HL-60 (cell line): ENCODE measurements around the gene VAV2.

Experiments used
- DNase-seq, 2 experiments: peaks; one replicate each; pipeline ENCODE4 v3.0.0-alpha.2; 2010 to 2020; ENCODE audit warnings: low read depth in 1 of 2, low spot score in 1 of 2
- H3K27ac ChIP-seq: fragments of 250-450 bp; sonication (Bioruptor Pico); replicated peaks from 2 replicates; pipeline ENCODE4 v1.5.1; 2020; ENCODE audit warnings: mild to moderate bottlenecking, moderate library complexity
- H3K27me3 ChIP-seq: fragments of 250-450 bp; sonication (Bioruptor Pico); 2 replicates; pipeline ENCODE4 v1.5.1; 2021; ENCODE audit warnings: mild to moderate bottlenecking, moderate library complexity; ENCODE audit not compliant: insufficient read depth, poor library complexity, severe bottlenecking
- H3K4me3 ChIP-seq: replicated peaks from 2 replicates; pipeline ENCODE4 v1.5.1; 2011; ENCODE audit warnings: mild to moderate bottlenecking, control low read depth, low read length; ENCODE audit not compliant: insufficient read depth
- CTCF ChIP-seq: IDR thresholded peaks from one replicate; pipeline ENCODE4 v1.5.1; 2011; ENCODE audit warnings: low read length, control low read depth, inconsistent platforms; ENCODE audit not compliant: insufficient read depth
- GABPA ChIP-seq: IDR thresholded peaks from 2 replicates; pipeline ENCODE4 v1.6.1; 2012; ENCODE audit warnings: low read depth
- POLR2AphosphoS5 ChIP-seq: IDR thresholded peaks from 2 replicates; pipeline ENCODE4 v1.6.1; 2012; ENCODE audit warnings: low read depth
- REST ChIP-seq: IDR thresholded peaks from 2 replicates; pipeline ENCODE4 v1.6.1; 2012; ENCODE audit warnings: low read depth; ENCODE audit not compliant: insufficient replicate concordance
- SPI1 ChIP-seq: IDR thresholded peaks from 2 replicates; pipeline ENCODE4 v1.6.1; 2012; ENCODE audit warnings: low read depth, mild to moderate bottlenecking, borderline replicate concordance

VAV2 gene

GRCh38 chr9:133971121-133971951 is 20.8 kb downstream of the VAV2 start:
- TF ChIP-seq GABPA (no peak), SPI1 (no peak), CTCF (no peak), POLR2AphosphoS5 (no peak), REST (no peak)
- no peak for DNase-seq
- Histone ChIP-seq H3K4me3 (no peak overlapping the region), H3K27ac (no peak overlapping the region), H3K27me3 (no peaks in the 10 kb centered on the region)

- Histone ChIP-seq H3K4me3 (no peak overlapping the region), H3K27ac (no peak overlapping the region), H3K27me3 (no peaks in the 10 kb centered on the region)
- no peak for DNase-seq
- TF ChIP-seq POLR2AphosphoS5 (no peak), CTCF (no peak), SPI1 (no peak), REST (no peak), GABPA (no peak)
Observed at GRCh38 chr9:133970581-133971058, 21.5 kb downstream of the VAV2 start.

GRCh38 chr9:133969681-133970580 is 22.2 kb downstream of the VAV2 start:
- H3K4me3 ChIP-seq: no peak overlapping the region
- TF ChIP-seq REST: no peak
- no peak for TF ChIP-seq GABPA
- no peak for TF ChIP-seq SPI1
- TF ChIP-seq POLR2AphosphoS5: no peak
- no peak for TF ChIP-seq CTCF
- H3K27ac ChIP-seq: no peak overlapping the region
- DNase-seq: no peak
- no peaks in the 10 kb centered on the region for H3K27me3 ChIP-seq
